BE2C (cell line): ENCODE data around the gene CLDN5.
"Not testable (repeated sequence)": the region's sequence is repeated elsewhere in the genome, so short reads cannot be mapped to it uniquely, and the experiment has no call there.

ENCODE experiments used
- DNase-seq: peaks from one replicate; pipeline ENCODE4 v3.0.0-alpha.2; 2020
- H3K27me3 ChIP-seq: fragments of 250-450 bp; sonication (Bioruptor Pico); 2 replicates; pipeline ENCODE4 v1.5.1; 2020; ENCODE audit warnings: mild to moderate bottlenecking
- H3K36me3 ChIP-seq: fragments of 250-450 bp; sonication (Bioruptor Pico); 2 replicates; pipeline ENCODE4 v1.5.1; 2020; ENCODE audit warnings: mild to moderate bottlenecking
- H3K4me1 ChIP-seq: fragments of 250-450 bp; sonication (Bioruptor Pico); 2 replicates; pipeline ENCODE4 v1.5.1; 2020
- H3K4me3 ChIP-seq: 2 replicates; pipeline ENCODE4 v1.5.1; 2011; ENCODE audit warnings: low read depth, low read length
- H3K9me3 ChIP-seq: fragments of 250-450 bp; sonication (Bioruptor Pico); 2 replicates; pipeline ENCODE4 v1.5.1; 2020
- CTCF ChIP-seq: IDR thresholded peaks from 2 replicates; pipeline ENCODE4 v1.5.1; 2012; ENCODE audit warnings: mild to moderate bottlenecking, low read depth, low read length

Gene CLDN5

GRCh38 chr22:19549428-19549827 is 25.2 kb upstream of the CLDN5 start:
- TF ChIP-seq CTCF = no peak
- Histone ChIP-seq H3K36me3 (no peaks in the 10 kb centered on the region), H3K4me1 (no peaks in the 10 kb centered on the region), H3K4me3 (no peak overlapping the region), H3K27me3 (no peaks in the 10 kb centered on the region; the same call in 1 of the 2 replicates), H3K9me3 (no peaks in the 10 kb centered on the region)
- DNase-seq = no peak

GRCh38 chr22:19548964-19549363 is 24.8 kb upstream of the CLDN5 start:
- H3K27me3 ChIP-seq = no peaks in the 10 kb centered on the region; the same call in 1 of the 2 replicates
- DNase-seq = no peak
- TF ChIP-seq CTCF = no peak

GRCh38 chr22:19548427-19548826 is 24.2 kb upstream of the CLDN5 start:
- DNase-seq, H3K9me3 ChIP-seq, H3K4me1 ChIP-seq, H3K4me3 ChIP-seq, H3K27me3 ChIP-seq, H3K36me3 ChIP-seq: not testable (repeated sequence)

More at GRCh38 chr22:19548964-19549363, 24.8 kb upstream of the CLDN5 start:
- Histone ChIP-seq H3K9me3 (no peaks in the 10 kb centered on the region), H3K4me3 (no peak overlapping the region), H3K4me1 (no peaks in the 10 kb centered on the region), H3K36me3 (no peaks in the 10 kb centered on the region)

- no peaks in the 10 kb centered on the region for H3K9me3 ChIP-seq
- H3K4me3 ChIP-seq = no peak overlapping the region
- H3K27me3 ChIP-seq = no peaks in the 10 kb centered on the region; the same call in 1 of the 2 replicates
- no peaks in the 10 kb centered on the region for H3K36me3 ChIP-seq
- no peak for TF ChIP-seq CTCF
- no peaks in the 10 kb centered on the region for H3K4me1 ChIP-seq
- no peak for DNase-seq
Observed at GRCh38 chr22:19547620-19548019, 23.4 kb upstream of the CLDN5 start.

GRCh38 chr22:19546680-19547079 is 22.5 kb upstream of the CLDN5 start:
- Histone ChIP-seq H3K4me1 (no peaks in the 10 kb centered on the region), H3K4me3 (no peak overlapping the region), H3K27me3 (no peaks in the 10 kb centered on the region), H3K36me3 (no peaks in the 10 kb centered on the region), H3K9me3 (no peaks in the 10 kb centered on the region)
- no peak for DNase-seq
- TF ChIP-seq CTCF = no peak

GRCh38 chr22:19545935-19546207 is 21.7 kb upstream of the CLDN5 start:
- Histone ChIP-seq H3K27me3 (no peaks in the 10 kb centered on the region), H3K36me3 (no peaks in the 10 kb centered on the region)

More at GRCh38 chr22:19545935-19546207, 21.7 kb upstream of the CLDN5 start:
- Histone ChIP-seq H3K4me3 (no peak overlapping the region), H3K4me1 (no peaks in the 10 kb centered on the region), H3K9me3 (no peaks in the 10 kb centered on the region)
- DNase-seq = no peak
- TF ChIP-seq CTCF = no peak
